Lower lobe of right lung (tissue), 2 donors: ENCODE data around the gene EMSY. TPM values are rescaled to one million over a fixed set of nuclear protein-coding genes. Genes with fewer than 3 reads are reported as not detected.

Source experiments
- ATAC-seq, 2 donors: fragments of 200-7000 bp; cut with Tn5 transposase; one replicate each; pipeline ENCODE4 v1.9.1; 2020 to 2022; ENCODE audit warnings: mild to moderate bottlenecking in 2 of 2, moderate library complexity in 2 of 2
- DNase-seq: peaks from one replicate; pipeline ENCODE4 v3.0.0-alpha.2; 2020
- H3K27ac ChIP-seq: fragments of 200-600 bp; one replicate; pipeline ENCODE4 v1.8.0; 2022
- H3K27me3 ChIP-seq: fragments of 200-600 bp; one replicate; pipeline ENCODE4 v1.8.0; 2022; ENCODE audit warnings: low read depth
- H3K36me3 ChIP-seq: fragments of 200-600 bp; one replicate; pipeline ENCODE4 v1.8.0; 2022; ENCODE audit warnings: mild to moderate bottlenecking
- H3K4me1 ChIP-seq: fragments of 200-600 bp; one replicate; pipeline ENCODE4 v1.8.0; 2022
- H3K4me3 ChIP-seq: fragments of 200-600 bp; one replicate; pipeline ENCODE4 v1.8.0; 2022; ENCODE audit warnings: mild to moderate bottlenecking
- H3K9me3 ChIP-seq: fragments of 200-600 bp; one replicate; pipeline ENCODE4 v1.8.0; 2022
- intact Hi-C: fragments of 100-400 bp; cut with DNase I; formaldehyde crosslinking; loops from one replicate; pipeline ENCODE4 v1.11.0; 2022
- total RNA-seq: library from RNA; stranded (reverse); fragmentation: NEBNext Ultra II Directional; extraction: Animal tissue kit (Norgen Biotek cat#: 25700); gene quantifications from one replicate; pipeline ENCODE4 v1.2.1, GENCODE V29; 2021
- TF ChIP-seq, protein P1 (sequence below): fragments of 200-600 bp; IDR thresholded peaks from one replicate; pipeline ENCODE4 v1.8.0; 2022; ENCODE audit warnings: antibody characterized with exemption, mild to moderate bottlenecking
- donor health status: DM: no; HTN: yes; CAD: no; lungs with severe emphysema.

EMSY gene
- total RNA-seq, 1 donor from 2014 or later: 21.1 TPM

DNA sequence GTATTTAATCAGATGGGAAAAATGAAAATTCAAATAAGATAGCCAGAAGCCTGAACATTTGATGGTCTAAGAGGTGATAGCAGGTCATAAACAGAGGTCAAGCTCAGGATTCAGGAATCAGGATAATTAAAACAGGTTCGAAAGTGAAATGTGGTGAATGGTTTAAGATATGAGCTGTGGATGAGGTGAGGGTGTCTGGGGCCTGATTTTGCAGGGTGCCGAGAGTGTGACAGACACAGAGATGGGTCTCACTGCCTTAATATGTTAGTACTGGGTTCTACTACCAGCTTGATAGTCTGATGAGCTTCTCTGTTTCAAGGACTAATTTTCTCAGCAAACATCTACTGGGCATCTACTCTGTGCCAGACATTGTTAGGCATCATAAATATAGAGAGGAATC is 19.9 kb upstream of the EMSY start:
- no peaks in the 10 kb centered on the region for H3K36me3 ChIP-seq
- no peak for DNase-seq
- no peaks in the 10 kb centered on the region for H3K4me1 ChIP-seq
- H3K27ac ChIP-seq: no peak overlapping the region
- intact Hi-C loops: no loop called here
- TF ChIP-seq, protein P1, sequence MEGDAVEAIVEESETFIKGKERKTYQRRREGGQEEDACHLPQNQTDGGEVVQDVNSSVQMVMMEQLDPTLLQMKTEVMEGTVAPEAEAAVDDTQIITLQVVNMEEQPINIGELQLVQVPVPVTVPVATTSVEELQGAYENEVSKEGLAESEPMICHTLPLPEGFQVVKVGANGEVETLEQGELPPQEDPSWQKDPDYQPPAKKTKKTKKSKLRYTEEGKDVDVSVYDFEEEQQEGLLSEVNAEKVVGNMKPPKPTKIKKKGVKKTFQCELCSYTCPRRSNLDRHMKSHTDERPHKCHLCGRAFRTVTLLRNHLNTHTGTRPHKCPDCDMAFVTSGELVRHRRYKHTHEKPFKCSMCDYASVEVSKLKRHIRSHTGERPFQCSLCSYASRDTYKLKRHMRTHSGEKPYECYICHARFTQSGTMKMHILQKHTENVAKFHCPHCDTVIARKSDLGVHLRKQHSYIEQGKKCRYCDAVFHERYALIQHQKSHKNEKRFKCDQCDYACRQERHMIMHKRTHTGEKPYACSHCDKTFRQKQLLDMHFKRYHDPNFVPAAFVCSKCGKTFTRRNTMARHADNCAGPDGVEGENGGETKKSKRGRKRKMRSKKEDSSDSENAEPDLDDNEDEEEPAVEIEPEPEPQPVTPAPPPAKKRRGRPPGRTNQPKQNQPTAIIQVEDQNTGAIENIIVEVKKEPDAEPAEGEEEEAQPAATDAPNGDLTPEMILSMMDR: no peak
- no peaks in the 10 kb centered on the region for H3K9me3 ChIP-seq
- H3K27me3 ChIP-seq: no peaks in the 10 kb centered on the region
- no peak overlapping the region for H3K4me3 ChIP-seq
- no peak for ATAC-seq

DNA sequence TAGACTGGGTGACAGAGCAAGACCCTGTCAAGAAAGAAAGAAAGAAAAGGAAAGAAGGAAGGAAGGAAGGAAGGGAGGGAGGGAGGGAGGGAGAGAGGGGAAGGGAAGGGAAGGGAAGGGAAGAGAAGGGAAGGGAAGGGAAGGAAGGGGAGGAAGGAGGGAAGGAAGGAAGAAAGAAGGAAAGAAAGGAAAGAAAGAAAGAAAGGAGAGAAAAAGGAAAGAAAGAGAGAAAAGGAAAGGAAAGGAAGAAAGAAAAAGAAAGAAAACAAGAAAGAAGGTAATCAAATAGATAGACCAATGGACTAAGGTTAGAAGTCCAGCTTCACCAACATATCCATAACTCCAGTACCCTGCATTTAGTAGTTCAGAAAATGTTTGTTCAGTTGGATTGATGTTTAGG is 18.2 kb upstream of the EMSY start:
- H3K9me3 ChIP-seq: no peaks in the 10 kb centered on the region
- H3K4me3 ChIP-seq: no peak overlapping the region
- no peaks in the 10 kb centered on the region for H3K4me1 ChIP-seq
- DNase-seq: no peak
- TF ChIP-seq, protein P1: no peak
- H3K27ac ChIP-seq: no peak overlapping the region
- H3K27me3 ChIP-seq: no peaks in the 10 kb centered on the region
- no peak for ATAC-seq
- intact Hi-C loops: no loop called here
- H3K36me3 ChIP-seq: no peaks in the 10 kb centered on the region

DNA sequence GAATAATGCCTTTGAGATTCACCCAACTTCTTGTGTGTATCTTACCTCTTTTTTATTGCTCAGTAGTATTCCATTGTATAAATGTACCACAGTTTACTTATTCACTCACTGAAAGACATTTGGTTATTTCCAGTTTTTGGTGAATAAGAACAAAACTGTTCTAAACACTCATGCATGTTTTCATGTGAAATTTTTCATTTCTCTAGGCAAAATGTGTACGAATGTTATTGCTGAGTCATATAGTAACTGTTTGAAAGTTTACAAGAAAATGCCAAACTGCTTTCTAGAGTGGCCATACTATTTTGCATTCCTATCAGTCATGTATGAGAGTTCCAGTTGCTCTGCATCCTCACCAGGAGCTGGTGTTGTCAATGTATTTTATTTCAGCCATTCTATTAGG is 8.8 kb upstream of the EMSY start:
- DNase-seq (no peak), ATAC-seq (no peak)
- no peaks in the 10 kb centered on the region for H3K9me3 ChIP-seq
- no peaks in the 10 kb centered on the region for H3K4me1 ChIP-seq
- TF ChIP-seq, protein P1: no peak
- no peak overlapping the region for H3K4me3 ChIP-seq
- H3K27ac ChIP-seq: no peak overlapping the region
- intact Hi-C loops: no loop called here
- no peaks in the 10 kb centered on the region for H3K36me3 ChIP-seq
- H3K27me3 ChIP-seq: no peaks in the 10 kb centered on the region

DNA sequence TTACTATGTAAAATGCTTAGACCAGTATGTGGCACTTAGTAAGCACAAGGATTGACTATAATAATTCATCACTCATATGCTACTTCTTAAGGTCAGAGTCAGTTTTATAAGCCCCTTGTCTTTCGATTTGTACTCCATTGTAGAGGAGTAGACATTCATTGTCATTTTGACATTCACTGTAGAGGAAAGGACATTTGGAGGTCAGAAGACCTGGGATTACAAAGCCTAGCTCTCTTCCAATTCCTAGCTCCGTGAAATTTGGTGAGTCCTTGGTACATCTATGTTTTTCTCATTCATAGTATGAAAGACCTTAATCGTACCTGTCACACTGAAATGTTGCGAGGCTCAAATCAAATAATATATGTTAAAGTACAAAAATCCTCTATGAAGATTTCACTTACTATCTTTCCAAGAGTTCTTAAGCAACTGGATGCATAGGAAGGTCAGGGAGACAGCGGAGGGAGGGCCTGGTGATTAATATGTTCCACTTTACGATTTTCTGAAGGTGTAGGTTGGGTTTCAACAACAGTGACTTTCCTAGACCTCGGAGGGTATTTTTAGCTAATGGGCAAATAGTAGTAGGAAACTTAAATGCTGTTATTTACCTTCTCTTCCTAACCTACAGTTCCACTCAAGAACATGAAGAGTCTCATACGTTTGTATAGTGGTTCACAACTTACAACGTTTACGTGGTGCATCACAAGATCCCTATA is 1.4 kb upstream of the EMSY start:
- H3K36me3 ChIP-seq: peaks cover 16% of the 10 kb centered on the region
- peak overlapping the region; percentile 89 for H3K27ac ChIP-seq
- H3K4me3 ChIP-seq: peak overlapping the region; percentile 100
- peaks cover 15% of the 10 kb centered on the region for H3K4me1 ChIP-seq
- DNase-seq: no peak
- ATAC-seq: no peak
- no peaks in the 10 kb centered on the region for H3K27me3 ChIP-seq
- no peaks in the 10 kb centered on the region for H3K9me3 ChIP-seq
- intact Hi-C loops: no loop called here
- TF ChIP-seq, protein P1: no peak

DNA sequence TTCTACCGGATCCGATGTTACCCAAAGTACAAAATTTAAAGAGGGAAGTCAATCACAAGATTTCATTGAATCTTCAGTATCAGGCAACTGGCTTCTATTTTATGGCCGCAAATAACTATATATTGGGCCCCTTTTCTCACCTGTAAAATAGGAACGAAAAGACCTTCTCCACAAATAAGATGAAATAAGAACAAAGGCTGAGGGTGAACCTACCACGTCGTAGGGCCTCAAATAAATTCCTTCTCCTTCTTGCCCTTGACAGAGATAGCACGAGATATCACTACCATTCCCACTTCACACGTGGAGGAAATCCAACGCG is 794 bp upstream of the EMSY start:
- Histone ChIP-seq H3K27ac (peak overlapping the region; percentile 89), H3K27me3 (no peaks in the 10 kb centered on the region), H3K9me3 (no peaks in the 10 kb centered on the region), H3K4me1 (peaks cover 15% of the 10 kb centered on the region), H3K4me3 (peak overlapping the region; percentile 100), H3K36me3 (peaks cover 22% of the 10 kb centered on the region)
- ATAC-seq (no peak), DNase-seq (no peak)
- TF ChIP-seq, protein P1: no peak
- intact Hi-C loops: no loop called here
